ENCODE results near the gene SPDYE16.
"Not testable (repeated sequence)": the region's sequence is repeated elsewhere in the genome, so short reads cannot be mapped to it uniquely, and the experiment has no call there.

The SPDYE16 gene

DNA sequence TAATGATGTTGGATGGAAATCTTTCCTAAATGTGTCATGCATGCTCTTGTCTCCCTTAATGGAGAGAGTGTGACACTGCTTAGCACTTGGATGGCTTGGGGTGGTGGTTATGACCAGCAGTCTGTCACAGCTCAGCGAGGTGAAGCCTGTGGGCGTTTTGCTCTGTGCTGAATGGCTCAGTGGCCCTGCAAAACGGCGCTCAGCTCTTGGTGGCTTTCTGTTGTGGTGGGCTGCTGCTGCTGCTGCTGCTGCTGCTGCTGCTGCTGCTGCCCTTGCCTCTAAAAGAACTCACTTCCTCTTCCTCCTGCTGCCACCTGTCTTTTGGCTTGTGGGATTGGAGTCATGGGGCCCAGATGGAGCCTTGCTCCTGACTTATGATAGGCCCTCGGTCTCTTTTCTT lies 56.5 kb downstream of the SPDYE16 start:
- H3K4me1 ChIP-seq (ENCODE audit: control insufficient read depth in 5 of 5, insufficient read depth in 5 of 5, low read length in 5 of 5): not testable (repeated sequence)

GRCh38 chr7:76485822-76486610 lies 57.1 kb downstream of the SPDYE16 start:
- peaks cover 0 to 17% (median 10%) of the 10 kb centered on the region in 5 donors for H3K36me3 ChIP-seq (ENCODE audit: control insufficient read depth in 5 of 5, insufficient read depth in 5 of 5, low read length in 5 of 5)
- not testable (repeated sequence) for H3K9ac ChIP-seq (ENCODE audit: low read length in 5 of 5); H3K4me1 ChIP-seq (ENCODE audit: control insufficient read depth in 5 of 5, insufficient read depth in 5 of 5, low read length in 5 of 5); H3K4me3 ChIP-seq (ENCODE audit: low read depth in 1 of 5, low read length in 5 of 5); H3K27ac ChIP-seq (ENCODE audit: low read depth, low read length); H3K27me3 ChIP-seq (ENCODE audit: control insufficient read depth in 5 of 5, insufficient read depth in 4 of 5, low read length in 5 of 5); H3K9me3 ChIP-seq (ENCODE audit: control insufficient read depth in 5 of 5, low read length in 5 of 5)

More for the DNA sequence above, 56.5 kb downstream of the SPDYE16 start:
- not testable (repeated sequence) for H3K27ac ChIP-seq (ENCODE audit: low read depth, low read length); H3K4me3 ChIP-seq (ENCODE audit: low read depth in 1 of 5, low read length in 5 of 5); H3K9ac ChIP-seq (ENCODE audit: low read length in 5 of 5); H3K9me3 ChIP-seq (ENCODE audit: control insufficient read depth in 5 of 5, low read length in 5 of 5); H3K27me3 ChIP-seq (ENCODE audit: control insufficient read depth in 5 of 5, insufficient read depth in 4 of 5, low read length in 5 of 5)
- peaks cover 0 to 17% (median 10%) of the 10 kb centered on the region in 5 donors for H3K36me3 ChIP-seq (ENCODE audit: control insufficient read depth in 5 of 5, insufficient read depth in 5 of 5, low read length in 5 of 5)

GRCh38 chr7:76484456-76484855 lies 58.6 kb downstream of the SPDYE16 start:
- H3K36me3 ChIP-seq (ENCODE audit: control insufficient read depth in 5 of 5, insufficient read depth in 5 of 5, low read length in 5 of 5): peaks cover 0 to 29% (median 10%) of the 10 kb centered on the region in 5 donors
- not testable (repeated sequence) for H3K27me3 ChIP-seq (ENCODE audit: control insufficient read depth in 5 of 5, insufficient read depth in 4 of 5, low read length in 5 of 5); H3K9ac ChIP-seq (ENCODE audit: low read length in 5 of 5); H3K4me1 ChIP-seq (ENCODE audit: control insufficient read depth in 5 of 5, insufficient read depth in 5 of 5, low read length in 5 of 5); H3K9me3 ChIP-seq (ENCODE audit: control insufficient read depth in 5 of 5, low read length in 5 of 5); H3K4me3 ChIP-seq (ENCODE audit: low read depth in 1 of 5, low read length in 5 of 5); H3K27ac ChIP-seq (ENCODE audit: low read depth, low read length)

GRCh38 chr7:76483081-76483480 lies 60.0 kb downstream of the SPDYE16 start:
- not testable (repeated sequence) for H3K4me1 ChIP-seq (ENCODE audit: control insufficient read depth in 5 of 5, insufficient read depth in 5 of 5, low read length in 5 of 5); H3K9ac ChIP-seq (ENCODE audit: low read length in 5 of 5); H3K27ac ChIP-seq (ENCODE audit: low read depth, low read length); H3K9me3 ChIP-seq (ENCODE audit: control insufficient read depth in 5 of 5, low read length in 5 of 5); H3K4me3 ChIP-seq (ENCODE audit: low read depth in 1 of 5, low read length in 5 of 5); H3K27me3 ChIP-seq (ENCODE audit: control insufficient read depth in 5 of 5, insufficient read depth in 4 of 5, low read length in 5 of 5)
- peaks cover 0 to 29% (median 10%) of the 10 kb centered on the region in 5 donors for H3K36me3 ChIP-seq (ENCODE audit: control insufficient read depth in 5 of 5, insufficient read depth in 5 of 5, low read length in 5 of 5)

GRCh38 chr7:76482660-76483059 lies 60.4 kb downstream of the SPDYE16 start:
- H3K4me3 ChIP-seq (ENCODE audit: low read depth in 1 of 5, low read length in 5 of 5); H3K4me1 ChIP-seq (ENCODE audit: control insufficient read depth in 5 of 5, insufficient read depth in 5 of 5, low read length in 5 of 5); H3K27ac ChIP-seq (ENCODE audit: low read depth, low read length); H3K9ac ChIP-seq (ENCODE audit: low read length in 5 of 5); H3K27me3 ChIP-seq (ENCODE audit: control insufficient read depth in 5 of 5, insufficient read depth in 4 of 5, low read length in 5 of 5); H3K9me3 ChIP-seq (ENCODE audit: control insufficient read depth in 5 of 5, low read length in 5 of 5): not testable (repeated sequence)
- H3K36me3 ChIP-seq (ENCODE audit: control insufficient read depth in 5 of 5, insufficient read depth in 5 of 5, low read length in 5 of 5): peaks cover 0 to 29% (median 10%) of the 10 kb centered on the region in 5 donors
